DMS114 treated with DMSO at 0.1 percent for 48 hours (cell line): ENCODE data around the gene PDE6H.

Source experiments
- DNase-seq: peaks from one replicate; lab custom pipeline; 2025; ENCODE audit not compliant: unreplicated experiment; lab: John Stamatoyannopoulos, UW

PDE6H gene

GRCh38 chr12:14972816-14973215, at the start of gene PDE6H:
Gene PDE6H, plus strand, starts transcription at chr12:14973042. Its CDS starts 4,971 bp downstream, at chr12:14978013.
- no peak for DNase-seq

- no peak for DNase-seq
Measured at GRCh38 chr12:14923944-14924343, 48.9 kb upstream of the PDE6H start.

GRCh38 chr12:14924541-14924940, 48.3 kb upstream of the PDE6H start:
- no peak for DNase-seq

DNA sequence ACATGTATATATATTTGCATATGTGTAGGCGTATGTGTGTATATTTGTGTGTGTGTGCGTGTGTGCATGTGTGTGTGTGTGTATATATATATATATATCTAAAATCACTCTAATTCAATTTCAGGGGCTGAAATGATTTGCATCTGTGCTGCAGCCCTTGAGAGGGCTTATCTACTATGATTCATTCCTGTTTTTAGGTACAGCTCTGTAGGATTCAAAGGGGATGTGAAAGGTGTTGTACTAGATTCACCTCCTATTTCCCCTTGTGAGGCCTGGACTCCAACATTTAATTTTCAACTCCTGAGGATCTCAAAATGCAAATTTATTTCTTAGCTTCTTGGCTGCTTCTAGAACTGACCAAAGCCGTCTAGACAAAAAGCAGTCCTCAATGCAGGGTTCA, 45.6 kb upstream of the PDE6H start:
- DNase-seq, result no peak

DNA sequence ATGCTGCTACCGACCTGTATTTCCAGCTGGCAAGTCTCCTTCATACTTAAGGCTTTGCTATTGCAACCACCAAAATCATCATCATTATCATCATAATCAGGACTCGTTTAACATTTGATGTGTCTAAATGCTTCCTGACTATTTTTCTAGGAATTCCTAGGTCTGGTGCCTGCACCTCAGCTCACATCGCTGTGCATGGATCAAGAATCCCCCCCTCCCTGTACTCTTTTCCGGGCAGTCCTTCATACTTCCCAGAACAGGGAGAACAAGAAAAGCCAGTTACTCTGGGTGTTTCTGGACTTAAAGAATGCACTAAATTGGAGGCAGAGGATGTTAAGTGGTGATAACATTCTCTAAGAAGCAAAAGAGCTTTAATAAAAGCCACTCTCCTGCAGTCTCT, 43.9 kb upstream of the PDE6H start:
- DNase-seq, result no peak

DNA sequence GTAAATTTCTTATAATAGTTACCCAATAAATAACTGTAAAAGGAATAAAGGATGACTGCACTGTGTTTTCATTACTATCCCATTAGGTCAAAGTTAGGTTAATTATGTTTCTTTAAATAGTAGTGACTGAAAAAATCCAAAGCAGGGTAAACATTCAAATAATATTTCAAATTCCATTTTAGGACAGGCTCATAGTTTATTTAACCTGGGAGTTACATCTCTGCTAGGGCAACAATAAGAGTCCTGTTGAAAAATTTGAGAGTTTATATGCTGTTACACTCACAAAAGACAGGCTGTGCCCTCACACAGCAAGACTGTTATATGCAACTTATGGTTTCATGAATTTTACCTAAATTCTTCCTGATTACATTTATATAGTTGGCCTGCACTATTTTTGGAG, 42.5 kb upstream of the PDE6H start:
- no peak for DNase-seq

DNA sequence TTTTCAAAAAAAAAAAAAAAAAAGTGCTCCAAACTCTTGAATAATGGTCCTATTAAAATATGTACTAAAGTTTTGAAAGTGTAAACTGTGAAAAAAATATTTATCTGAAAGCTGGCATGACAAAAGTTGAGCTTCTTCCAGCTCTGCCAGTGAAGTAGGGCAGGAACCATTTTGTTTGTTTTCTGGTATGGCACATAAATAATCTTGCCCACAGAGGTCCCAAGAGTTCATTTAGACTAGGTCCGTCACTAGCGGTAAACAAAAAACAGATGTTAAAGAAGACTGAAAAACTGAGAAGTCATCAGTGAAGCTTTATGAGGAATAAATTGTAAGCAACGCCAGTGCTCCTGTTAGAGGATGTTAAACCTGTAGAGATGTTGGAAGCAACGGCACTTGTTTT, 41.5 kb upstream of the PDE6H start:
- DNase-seq, result no peak

DNA sequence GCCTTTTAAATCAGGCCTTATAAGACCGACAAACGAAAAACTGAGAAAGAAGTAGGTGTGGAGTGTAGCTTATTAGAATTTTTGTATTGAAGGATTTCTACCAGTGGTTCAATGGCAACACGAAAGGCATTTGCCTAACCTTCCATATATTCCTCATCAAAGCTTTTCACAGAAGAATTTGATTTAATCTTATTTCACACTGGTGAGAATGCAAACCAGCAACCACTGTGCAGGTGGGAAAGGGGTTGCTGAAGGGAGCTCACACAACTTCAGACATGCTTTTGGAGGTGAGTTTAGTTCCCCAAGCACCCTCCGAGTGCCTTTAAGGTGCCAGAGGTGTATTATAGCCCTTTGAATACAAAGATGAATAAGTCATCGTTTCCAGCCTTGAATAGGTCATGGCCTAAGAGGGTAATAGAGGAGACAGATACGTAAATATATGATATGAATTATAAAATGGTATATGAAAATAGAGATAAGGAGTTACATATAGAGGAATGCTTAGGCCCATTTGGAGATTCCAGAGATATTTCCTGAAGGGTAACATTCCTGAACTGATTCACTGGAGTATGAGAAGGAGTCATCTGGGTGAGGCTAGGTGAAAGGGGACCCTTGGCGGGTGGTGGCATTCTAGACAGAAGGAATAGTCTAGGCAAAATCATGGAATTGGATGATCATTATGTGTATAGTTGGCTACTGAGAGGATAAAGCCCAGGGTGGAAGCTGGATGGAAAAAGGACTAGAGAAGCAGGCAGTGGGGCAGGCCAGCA, 40.9 kb upstream of the PDE6H start:
- no peak for DNase-seq

DNA sequence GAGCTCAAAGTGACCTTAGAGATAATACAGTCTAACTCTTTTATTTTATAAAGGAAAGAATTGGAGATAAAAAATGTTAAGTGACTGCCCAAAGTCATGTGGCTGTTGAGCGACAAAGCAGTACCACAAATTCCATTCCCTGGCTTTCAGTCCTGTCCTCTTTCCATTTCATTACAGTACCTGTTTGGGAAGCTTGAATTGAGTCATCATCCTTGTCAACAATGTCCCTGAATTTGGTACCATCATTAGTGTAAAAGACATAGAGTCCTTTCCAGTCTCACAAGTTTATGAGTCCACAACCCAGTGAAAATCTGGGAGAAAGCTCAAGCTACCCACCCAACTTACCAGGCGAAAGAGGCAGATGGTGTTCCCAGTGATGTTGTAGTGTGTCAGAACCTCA, 38.3 kb upstream of the PDE6H start:
- DNase-seq, result no peak

- no peak for DNase-seq
Measured at GRCh38 chr12:14935031-14935430, 37.8 kb upstream of the PDE6H start.

- DNase-seq, result no peak
Measured at GRCh38 chr12:14936224-14936861, 36.5 kb upstream of the PDE6H start.

- no peak for DNase-seq
Measured at GRCh38 chr12:14937014-14937413, 35.8 kb upstream of the PDE6H start.

GRCh38 chr12:14937689-14938088, 35.2 kb upstream of the PDE6H start:
- DNase-seq, result no peak

GRCh38 chr12:14938301-14938700, 34.5 kb upstream of the PDE6H start, which contains the start of gene ERP27:
Gene ERP27, minus strand, starts transcription at chr12:14938537. Its CDS starts 29 bp downstream, at chr12:14938508.
- DNase-seq, result no peak

DNA sequence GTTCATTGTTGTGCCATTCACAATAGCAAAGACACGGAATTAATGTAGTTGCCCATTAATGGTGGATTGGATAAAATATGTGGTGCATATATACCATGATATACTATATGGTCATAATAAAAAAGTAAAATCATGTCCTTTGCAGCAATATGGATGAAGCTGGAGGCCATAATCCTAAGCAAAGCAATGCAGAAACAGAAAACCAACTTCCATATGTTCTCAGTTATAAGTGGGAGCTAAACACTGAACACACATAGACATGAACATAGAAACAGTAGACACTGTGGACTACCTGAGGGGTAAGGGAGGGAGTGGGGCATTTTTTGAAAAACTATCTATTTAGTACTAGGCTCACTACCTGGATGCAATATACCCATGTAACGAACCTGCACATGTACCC, 31.5 kb upstream of the PDE6H start:
- no peak for DNase-seq

- no peak for DNase-seq
Measured at GRCh38 chr12:14942196-14942931, 30.5 kb upstream of the PDE6H start.

GRCh38 chr12:14946162-14946561, 26.7 kb upstream of the PDE6H start:
- no peak for DNase-seq

DNA sequence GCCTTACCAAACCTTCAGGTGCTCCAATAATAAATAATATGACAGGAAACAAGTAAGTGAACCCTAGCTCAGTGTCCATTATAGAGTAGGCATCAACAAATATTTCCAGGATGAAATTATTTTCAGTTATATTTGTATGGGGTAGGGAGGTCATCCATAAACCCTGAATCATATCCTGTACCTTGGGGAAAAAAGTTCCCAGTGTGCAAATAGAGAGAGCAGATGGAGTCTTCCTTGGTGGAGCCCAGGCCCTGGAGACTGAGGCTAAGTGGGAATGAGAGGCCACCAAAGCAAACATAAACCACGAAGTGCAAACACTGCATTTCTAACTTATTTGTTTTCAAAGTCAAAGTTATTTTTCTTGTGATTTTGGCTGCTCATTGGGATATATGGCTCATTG, 26.0 kb upstream of the PDE6H start:
- DNase-seq, result no peak

GRCh38 chr12:14948672-14949071, 24.2 kb upstream of the PDE6H start:
- no peak for DNase-seq

DNA sequence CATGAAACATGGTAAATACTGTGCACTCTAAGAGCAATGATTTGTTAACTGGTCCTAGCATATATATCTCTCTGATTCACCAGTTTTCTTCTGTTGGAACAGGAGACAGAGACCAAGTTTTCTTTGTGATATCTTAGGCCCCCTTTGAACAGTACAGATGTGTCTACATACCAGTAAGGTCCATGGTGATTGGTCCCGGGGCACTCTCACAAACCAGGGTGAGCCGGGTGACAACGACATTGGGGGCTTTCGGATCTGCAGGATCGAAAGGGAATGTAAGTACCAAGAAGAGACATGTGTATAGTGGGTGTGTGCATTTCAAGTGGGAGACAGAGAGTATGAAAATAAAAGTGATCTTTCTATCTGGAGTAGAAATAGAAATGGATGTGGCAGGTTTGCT, 23.2 kb upstream of the PDE6H start:
- DNase-seq, result no peak

DNA sequence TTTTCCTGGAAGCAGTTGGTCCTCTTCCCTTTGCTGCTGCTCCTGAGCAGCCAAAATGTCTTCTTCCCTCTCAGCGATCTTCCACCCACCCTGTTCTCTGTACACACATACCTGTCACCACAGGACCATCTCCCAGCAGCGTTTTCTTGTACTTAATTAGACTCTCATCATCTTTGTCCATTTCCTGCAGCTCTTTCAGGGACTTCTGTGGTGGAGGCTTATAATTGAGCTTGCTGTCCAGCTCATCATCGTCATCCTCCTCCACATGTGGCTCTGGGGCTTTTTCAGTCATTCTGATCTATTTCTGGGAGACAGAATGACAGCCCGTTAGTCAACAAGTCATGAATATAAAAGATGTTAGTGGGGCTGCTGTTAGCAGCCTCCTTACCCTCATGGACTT, 22.4 kb upstream of the PDE6H start:
- DNase-seq, result no peak
